ENCODE results near the gene MAGI2. TPM values are rescaled to one million over a fixed set of nuclear protein-coding genes. Genes with fewer than 3 reads are reported as not detected.

MAGI2 gene
- total RNA-seq, 1 donor from 2014 or later = 11.4 TPM

GRCh38 chr7:78350926-78351325 lies 1102.5 kb downstream of the MAGI2 start:
- TF ChIP-seq, protein P1, sequence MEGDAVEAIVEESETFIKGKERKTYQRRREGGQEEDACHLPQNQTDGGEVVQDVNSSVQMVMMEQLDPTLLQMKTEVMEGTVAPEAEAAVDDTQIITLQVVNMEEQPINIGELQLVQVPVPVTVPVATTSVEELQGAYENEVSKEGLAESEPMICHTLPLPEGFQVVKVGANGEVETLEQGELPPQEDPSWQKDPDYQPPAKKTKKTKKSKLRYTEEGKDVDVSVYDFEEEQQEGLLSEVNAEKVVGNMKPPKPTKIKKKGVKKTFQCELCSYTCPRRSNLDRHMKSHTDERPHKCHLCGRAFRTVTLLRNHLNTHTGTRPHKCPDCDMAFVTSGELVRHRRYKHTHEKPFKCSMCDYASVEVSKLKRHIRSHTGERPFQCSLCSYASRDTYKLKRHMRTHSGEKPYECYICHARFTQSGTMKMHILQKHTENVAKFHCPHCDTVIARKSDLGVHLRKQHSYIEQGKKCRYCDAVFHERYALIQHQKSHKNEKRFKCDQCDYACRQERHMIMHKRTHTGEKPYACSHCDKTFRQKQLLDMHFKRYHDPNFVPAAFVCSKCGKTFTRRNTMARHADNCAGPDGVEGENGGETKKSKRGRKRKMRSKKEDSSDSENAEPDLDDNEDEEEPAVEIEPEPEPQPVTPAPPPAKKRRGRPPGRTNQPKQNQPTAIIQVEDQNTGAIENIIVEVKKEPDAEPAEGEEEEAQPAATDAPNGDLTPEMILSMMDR (IDR thresholded peaks at IDR 0.05; ENCODE audit: unreplicated experiment) = no peak
- H3K27ac Mint-ChIP-seq = no peak overlapping the region
- H3K27me3 Mint-ChIP-seq = peaks cover 7% of the 10 kb centered on the region
- no peaks in the 10 kb centered on the region for H3K36me3 Mint-ChIP-seq (ENCODE audit: insufficient read depth)
- H3K4me1 Mint-ChIP-seq (ENCODE audit: low read depth) = peaks cover 22% of the 10 kb centered on the region
- no peaks in the 10 kb centered on the region for H3K9me3 Mint-ChIP-seq (ENCODE audit: low read depth)
- no peak overlapping the region for H3K4me3 Mint-ChIP-seq (ENCODE audit: low read depth)
- no peak for DNase-seq (ENCODE audit: low spot score, unreplicated experiment)

DNA sequence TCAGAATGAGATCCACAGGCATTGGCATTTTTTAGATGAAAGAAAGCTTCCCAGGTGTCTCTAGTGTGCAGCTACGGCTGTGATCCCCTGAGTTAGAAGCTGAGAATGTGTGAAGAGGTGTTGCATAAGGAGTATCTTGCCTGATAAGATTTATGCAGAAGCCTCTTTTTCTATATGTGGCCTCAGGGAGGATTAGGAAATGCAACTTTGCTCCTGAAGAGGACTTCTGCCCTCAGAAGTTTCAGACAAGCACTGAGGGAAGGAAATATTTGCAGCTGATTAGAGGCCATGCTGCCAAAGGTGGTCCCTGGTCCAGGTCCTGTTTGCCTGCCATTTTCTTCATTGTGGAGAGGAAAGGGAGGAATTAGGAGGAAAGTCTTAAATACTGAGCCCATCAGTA lies 1103.1 kb downstream of the MAGI2 start:
- Mint-ChIP-seq H3K9me3 (ENCODE audit: low read depth) (no peaks in the 10 kb centered on the region), H3K36me3 (ENCODE audit: insufficient read depth) (no peaks in the 10 kb centered on the region), H3K4me3 (ENCODE audit: low read depth) (no peak overlapping the region), H3K27me3 (peaks cover 7% of the 10 kb centered on the region), H3K27ac (no peak overlapping the region), H3K4me1 (ENCODE audit: low read depth) (peaks cover 26% of the 10 kb centered on the region)
- TF ChIP-seq, protein P1 (IDR thresholded peaks at IDR 0.05; ENCODE audit: unreplicated experiment) = no peak
- no peak for DNase-seq (ENCODE audit: low spot score, unreplicated experiment)

GRCh38 chr7:78346827-78347226 lies 1106.6 kb downstream of the MAGI2 start:
- Mint-ChIP-seq H3K4me1 (ENCODE audit: low read depth) (peaks cover 36% of the 10 kb centered on the region), H3K27ac (no peak overlapping the region), H3K36me3 (ENCODE audit: insufficient read depth) (peaks cover 2% of the 10 kb centered on the region), H3K9me3 (ENCODE audit: low read depth) (no peaks in the 10 kb centered on the region), H3K4me3 (ENCODE audit: low read depth) (no peak overlapping the region), H3K27me3 (peaks cover 7% of the 10 kb centered on the region)
- DNase-seq (ENCODE audit: low spot score, unreplicated experiment) = no peak
- TF ChIP-seq, protein P1 (IDR thresholded peaks at IDR 0.05; ENCODE audit: unreplicated experiment) = no peak

DNA sequence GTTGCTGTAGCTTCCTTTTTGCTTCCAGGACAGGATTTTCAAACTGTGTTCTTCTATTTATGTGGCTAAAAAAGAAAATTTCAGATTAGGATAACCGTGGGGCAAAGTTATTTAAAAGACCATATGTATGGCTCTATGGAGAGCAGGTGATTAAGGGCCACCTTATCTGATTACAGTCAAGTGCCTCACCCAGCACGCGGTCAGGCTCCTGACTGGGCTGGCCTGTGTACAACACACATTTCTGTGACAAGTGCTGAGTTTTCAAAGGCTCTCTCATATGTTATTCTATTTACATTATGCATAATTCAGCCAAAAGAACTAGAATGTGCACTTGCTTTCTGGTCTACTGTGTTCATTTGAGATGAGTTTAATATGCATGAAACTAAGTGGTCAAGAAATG lies 1107.5 kb downstream of the MAGI2 start:
- no peak overlapping the region for H3K4me3 Mint-ChIP-seq (ENCODE audit: low read depth)
- H3K27ac Mint-ChIP-seq = peak overlapping the region; percentile 35
- peaks cover 7% of the 10 kb centered on the region for H3K27me3 Mint-ChIP-seq
- DNase-seq (ENCODE audit: low spot score, unreplicated experiment) = no peak
- peaks cover 1% of the 10 kb centered on the region for H3K9me3 Mint-ChIP-seq (ENCODE audit: low read depth)
- TF ChIP-seq, protein P1 (IDR thresholded peaks at IDR 0.05; ENCODE audit: unreplicated experiment) = no peak
- peaks cover 33% of the 10 kb centered on the region for H3K4me1 Mint-ChIP-seq (ENCODE audit: low read depth)
- peaks cover 3% of the 10 kb centered on the region for H3K36me3 Mint-ChIP-seq (ENCODE audit: insufficient read depth)

- H3K27ac Mint-ChIP-seq = no peak overlapping the region
- H3K27me3 Mint-ChIP-seq = peaks cover 7% of the 10 kb centered on the region
- DNase-seq (ENCODE audit: low spot score, unreplicated experiment) = no peak
- peaks cover 4% of the 10 kb centered on the region for H3K36me3 Mint-ChIP-seq (ENCODE audit: insufficient read depth)
- no peak overlapping the region for H3K4me3 Mint-ChIP-seq (ENCODE audit: low read depth)
- TF ChIP-seq, protein P1 (IDR thresholded peaks at IDR 0.05; ENCODE audit: unreplicated experiment) = no peak
- H3K4me1 Mint-ChIP-seq (ENCODE audit: low read depth) = peaks cover 30% of the 10 kb centered on the region
- H3K9me3 Mint-ChIP-seq (ENCODE audit: low read depth) = peaks cover 3% of the 10 kb centered on the region
Observed at GRCh38 chr7:78345293-78345911, 1108.1 kb downstream of the MAGI2 start.
